Common myeloid progenitor, CD34-positive (primary cell): ENCODE results near the gene SLC41A1.
A peak's percentile ranks its signal among the peaks of the same experiment; 100 is the strongest.
"Not testable (repeated sequence)": the region's sequence is repeated elsewhere in the genome, so short reads cannot be mapped to it uniquely, and the experiment has no call there.

Experiments
- CTCF ChIA-PET: fragments of 350-600 bp; sonication (Branson Sonifier 250); formaldehyde crosslinking; loops from one replicate; lab custom pipeline; 2021; ENCODE audit warnings: antibody characterized with exemption; lab: Charles Lee
- POLR2A ChIA-PET: fragments of 350-600 bp; sonication (Branson Sonifier 250); formaldehyde crosslinking; loops from one replicate; lab custom pipeline; 2021; ENCODE audit warnings: antibody characterized with exemption; lab: Charles Lee
- DNase-seq, 3 donors: peaks; one replicate each; pipeline versions ENCODE4 v3.0.0 to v3.0.0-alpha.2; 2013
- H3K27ac ChIP-seq, 2 experiments: 1 replicate in 1 of 2; 2 replicates in 1 of 2; pipeline ENCODE4 v1.7.0; 2013; ENCODE audit warnings: inconsistent platforms in 2 of 2, low read length in 2 of 2, mild to moderate bottlenecking in 2 of 2, low read depth in 1 of 2, moderate library complexity in 1 of 2; ENCODE audit not compliant: severe bottlenecking in 2 of 2, insufficient read depth in 1 of 2, poor library complexity in 1 of 2
- H3K27me3 ChIP-seq, 5 experiments: replicated peaks in 2 of 5; 1 replicate in 3 of 5; 2 replicates in 2 of 5; pipeline versions ENCODE4 v1.6.1 to v1.7.0; 2013; ENCODE audit warnings: low read length in 4 of 5, mild to moderate bottlenecking in 2 of 5, moderate library complexity in 2 of 5, inconsistent platforms in 1 of 5; ENCODE audit not compliant: insufficient read depth in 5 of 5, control insufficient read depth in 4 of 5
- H3K36me3 ChIP-seq, 4 experiments: 1 replicate in 2 of 4; 2 replicates in 2 of 4; pipeline versions ENCODE4 v1.6.1 to v1.7.0; 2013; ENCODE audit warnings: low read length in 3 of 4, control low read depth in 1 of 4, mild to moderate bottlenecking in 1 of 4; ENCODE audit not compliant: control insufficient read depth in 4 of 4, insufficient read depth in 4 of 4
- H3K4me1 ChIP-seq, 4 experiments: 1 replicate in 3 of 4; 2 replicates in 1 of 4; pipeline versions ENCODE4 v1.6.1 to v1.7.1; 2013; ENCODE audit warnings: low read length in 3 of 4, mild to moderate bottlenecking in 3 of 4, control low read depth in 1 of 4, inconsistent platforms in 1 of 4, moderate library complexity in 1 of 4; ENCODE audit not compliant: control insufficient read depth in 4 of 4, insufficient read depth in 4 of 4; ENCODE audit errors: control extremely low read depth in 1 of 4
- H3K4me3 ChIP-seq, 7 experiments: 1 replicate in 4 of 7; 2 replicates in 3 of 7; pipeline versions ENCODE4 v1.5.1 to v1.7.0; 2013; ENCODE audit warnings: mild to moderate bottlenecking in 7 of 7, low read length in 6 of 7, moderate library complexity in 6 of 7, inconsistent platforms in 2 of 7, low read depth in 2 of 7, control low read depth in 1 of 7; ENCODE audit not compliant: insufficient read depth in 4 of 7, control insufficient read depth in 1 of 7; ENCODE audit errors: extremely low read depth in 1 of 7
- H3K9me3 ChIP-seq, 5 experiments: 1 replicate in 4 of 5; 2 replicates in 1 of 5; pipeline versions ENCODE4 v1.6.1 to v1.7.1; 2013; ENCODE audit warnings: low read length in 4 of 5, mild to moderate bottlenecking in 2 of 5, inconsistent platforms in 1 of 5, low read depth in 1 of 5, moderate library complexity in 1 of 5; ENCODE audit not compliant: control insufficient read depth in 4 of 5, insufficient read depth in 2 of 5; ENCODE audit errors: control extremely low read depth in 1 of 5
- WGBS: methylation state at CpG from one replicate; pipeline ENCODE4 v1.1.5; 2013; ENCODE audit not compliant: insufficient coverage; 5-methylcytosine and 5-hydroxymethylcytosine counted together

Gene SLC41A1

DNA sequence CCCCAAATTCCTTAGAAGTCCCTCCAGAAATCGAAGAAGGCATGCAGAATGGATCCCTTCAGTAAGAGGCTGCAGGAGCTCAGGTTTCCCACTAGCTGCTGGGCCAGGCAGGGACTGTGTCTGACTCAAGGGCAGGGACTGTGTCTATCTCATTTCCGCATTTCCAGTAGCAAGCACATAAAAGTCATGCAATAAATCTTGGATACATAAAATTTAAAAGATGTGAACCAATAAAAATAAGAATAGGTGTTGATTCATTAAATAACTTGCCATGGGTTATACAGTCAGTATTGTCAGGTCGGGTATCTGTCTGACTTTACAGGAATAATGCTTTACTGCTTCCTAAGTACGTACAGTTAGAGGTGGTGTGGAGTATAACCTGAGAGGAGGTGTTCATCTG lies 21.8 kb upstream of the SLC41A1 start:
- H3K27me3 ChIP-seq = no peaks in the 10 kb centered on the region
- WGBS = 97% methylated on average over 3 of the region's 4 CpGs
- ChIA-PET POLR2A (no interaction called here), CTCF (no interaction called here)
- no peak overlapping the region for H3K4me3 ChIP-seq
- H3K9me3 ChIP-seq = no peaks in the 10 kb centered on the region
- no peak for DNase-seq
- no peaks in the 10 kb centered on the region for H3K36me3 ChIP-seq
- H3K4me1 ChIP-seq = no peaks in the 10 kb centered on the region
- H3K27ac ChIP-seq = no peak overlapping the region

DNA sequence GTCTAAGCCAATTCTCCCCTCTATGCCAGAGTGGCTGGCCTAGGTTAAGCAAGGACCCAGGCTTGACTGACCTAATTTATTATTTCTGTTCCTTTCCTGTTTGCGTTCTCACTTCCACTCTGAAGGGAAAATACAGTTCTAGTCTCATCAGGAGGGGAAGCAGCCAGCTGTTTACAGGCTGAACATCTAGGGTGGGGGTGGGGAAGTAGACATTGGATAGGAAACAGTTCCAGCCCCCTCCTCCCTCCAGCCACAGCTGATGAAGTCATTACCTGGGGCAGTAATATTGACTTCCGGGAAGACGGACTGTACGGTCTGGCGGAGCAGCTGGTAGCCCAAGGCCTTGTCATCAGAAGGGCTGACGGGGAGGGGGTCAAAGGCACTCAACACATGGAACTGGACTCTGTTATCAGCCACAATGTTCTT lies 19.3 kb upstream of the SLC41A1 start:
- CTCF ChIA-PET = interaction anchor here (1.0 to 1.1 kb wide), 2 partner anchors 11 to 18 kb away, joined by 3 to 4 read pairs; no protein-coding TSS in a partner anchor
- H3K27ac ChIP-seq = no peak overlapping the region
- no peaks in the 10 kb centered on the region for H3K9me3 ChIP-seq
- no peaks in the 10 kb centered on the region for H3K36me3 ChIP-seq
- H3K4me3 ChIP-seq = no peak overlapping the region
- no peaks in the 10 kb centered on the region for H3K4me1 ChIP-seq
- no peak for DNase-seq
- peaks cover 0 to 5% (median 0%) of the 10 kb centered on the region in 5 experiments for H3K27me3 ChIP-seq
- POLR2A ChIA-PET = no interaction called here
- WGBS = 98% methylated on average over 5 of the region's 6 CpGs

DNA sequence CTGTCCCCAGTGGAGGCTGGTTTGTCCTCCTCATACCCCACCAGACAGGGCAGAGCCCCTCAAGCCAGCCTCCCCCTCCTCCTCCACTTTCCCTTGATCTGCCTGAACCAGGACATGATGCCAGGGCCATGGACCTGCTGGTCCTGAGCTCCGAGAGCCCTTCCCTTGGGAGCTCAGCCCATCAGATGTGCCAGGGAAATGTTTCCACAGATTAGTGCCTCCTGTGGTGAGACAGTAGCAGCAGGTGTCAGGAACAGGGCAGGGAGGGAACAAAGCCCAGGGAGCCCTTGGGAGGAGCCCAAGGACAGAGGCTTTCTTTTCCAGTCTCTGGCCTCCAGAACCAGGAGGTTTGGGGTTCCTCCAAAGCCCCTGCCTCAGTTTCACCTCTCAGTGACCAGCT lies 14.6 kb upstream of the SLC41A1 start:
- CTCF ChIA-PET = interaction anchor here (0.7 to 1.4 kb wide), 3 partner anchors 11 to 22 kb away, joined by 3 read pairs; partner anchors contain the start of gene PM20D1
- DNase-seq = no peak
- peaks cover 0 to 4% (median 0%) of the 10 kb centered on the region in 5 experiments for H3K9me3 ChIP-seq
- H3K27ac ChIP-seq = no peak overlapping the region
- 100% methylated on average over 1 of the region's 1 CpG for WGBS
- no peak overlapping the region for H3K4me3 ChIP-seq
- peaks cover 0 to 7% (median 0%) of the 10 kb centered on the region in 5 experiments for H3K27me3 ChIP-seq
- H3K4me1 ChIP-seq = no peaks in the 10 kb centered on the region
- no peaks in the 10 kb centered on the region for H3K36me3 ChIP-seq
- POLR2A ChIA-PET = no interaction called here

DNA sequence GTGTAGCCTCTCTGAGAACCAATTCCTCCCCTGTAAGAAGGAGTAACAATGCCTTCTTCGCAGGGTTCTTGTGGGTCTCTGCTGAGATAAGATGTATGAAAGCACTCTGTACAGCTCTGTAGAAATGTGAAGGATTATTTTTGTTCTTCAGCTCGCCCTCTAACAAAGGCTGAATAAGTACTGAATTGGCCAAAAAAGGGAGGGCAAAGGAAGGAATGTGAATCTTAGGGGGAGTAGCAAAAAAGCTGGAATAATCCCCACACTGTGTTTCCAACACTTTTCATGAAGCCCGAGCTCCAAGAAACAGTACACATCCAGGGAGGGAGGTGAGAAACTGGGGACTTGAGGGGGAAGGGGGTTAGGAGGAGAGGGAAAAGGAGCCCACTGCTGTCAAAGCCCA lies 14.0 kb upstream of the SLC41A1 start:
- Histone ChIP-seq H3K9me3 (peaks cover 0 to 4% (median 0%) of the 10 kb centered on the region in 5 experiments), H3K36me3 (no peaks in the 10 kb centered on the region), H3K27me3 (peaks cover 0 to 7% (median 0%) of the 10 kb centered on the region in 5 experiments), H3K4me3 (no peak overlapping the region), H3K27ac (no peak overlapping the region), H3K4me1 (no peaks in the 10 kb centered on the region)
- no peak for DNase-seq
- ChIA-PET CTCF (interaction anchor here (0.7 to 1.5 kb wide), 3 partner anchors 9 to 21 kb away, joined by 3 to 6 read pairs (median 3); no protein-coding TSS in a partner anchor), POLR2A (no interaction called here)
- 100% methylated on average over 2 of the region's 3 CpGs for WGBS

DNA sequence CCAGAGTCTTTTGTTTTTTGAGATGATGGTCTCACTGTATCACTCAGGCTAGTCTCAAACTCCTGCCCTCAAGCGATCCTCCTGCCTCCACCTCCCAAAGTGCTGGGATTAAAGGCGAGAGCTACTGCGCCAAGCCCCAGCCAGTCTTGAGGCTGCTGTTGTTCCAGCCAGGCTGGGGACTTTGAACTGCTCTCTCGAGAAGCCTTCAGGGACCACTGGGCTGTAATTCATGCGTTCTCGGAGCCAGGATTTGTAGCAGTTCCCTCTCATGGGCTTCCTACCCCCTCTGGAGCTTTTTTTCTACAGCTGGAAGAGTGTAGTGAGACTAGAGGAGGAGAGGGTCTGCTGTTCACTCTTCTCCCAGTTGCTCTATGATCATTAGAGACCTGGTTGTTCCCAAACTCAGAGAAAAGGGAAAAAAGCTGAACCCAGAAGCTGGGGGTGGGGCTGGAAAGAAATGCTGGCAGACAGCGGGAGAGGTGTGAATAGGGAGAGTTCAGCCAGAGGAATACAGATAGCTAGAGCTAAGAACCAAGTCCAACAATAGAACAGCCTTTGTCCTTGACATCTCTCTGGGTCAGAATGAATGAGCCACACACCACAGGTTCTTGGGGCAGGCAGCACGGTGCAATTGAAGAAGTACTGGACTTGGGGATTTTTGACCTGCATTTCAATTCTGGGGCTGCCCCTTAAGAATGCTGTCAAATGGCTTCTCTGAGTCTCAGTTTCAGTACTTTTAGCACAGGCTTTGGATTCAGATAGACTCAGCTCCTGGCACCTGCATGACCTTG lies 13.2 kb upstream of the SLC41A1 start:
- Histone ChIP-seq H3K27me3 (peaks cover 0 to 7% (median 0%) of the 10 kb centered on the region in 5 experiments), H3K36me3 (no peaks in the 10 kb centered on the region), H3K4me1 (no peaks in the 10 kb centered on the region), H3K9me3 (peaks cover 0 to 4% (median 0%) of the 10 kb centered on the region in 5 experiments), H3K27ac (no peak overlapping the region), H3K4me3 (no peak overlapping the region)
- ChIA-PET POLR2A (no interaction called here), CTCF (interaction anchor here (0.6 to 1.5 kb wide), 6 partner anchors 10 to 81 kb away, joined by 3 to 6 read pairs (median 3); no protein-coding TSS in a partner anchor)
- no peak for DNase-seq
- WGBS = 86% methylated on average over 6 of the region's 8 CpGs

DNA sequence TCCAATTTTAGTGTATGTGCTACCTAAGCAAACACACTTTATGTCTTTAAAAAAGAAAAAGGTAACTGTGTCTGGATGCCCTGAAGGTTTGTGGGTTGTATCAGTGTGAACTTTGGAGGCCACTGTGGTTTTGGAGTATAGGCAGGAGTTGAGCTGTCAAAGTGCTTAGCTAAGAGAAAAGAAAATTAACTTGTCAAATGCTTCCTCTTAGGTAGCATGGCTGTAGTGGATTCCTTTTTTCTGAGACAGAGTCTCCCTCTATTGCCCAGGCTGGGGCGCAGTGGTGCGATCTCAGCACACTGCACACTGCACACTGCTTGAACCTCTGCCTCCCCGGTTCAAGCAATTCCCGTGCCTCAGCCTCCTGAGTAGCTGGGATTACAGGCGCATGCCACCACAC lies 11.2 kb upstream of the SLC41A1 start:
- CTCF ChIA-PET = interaction anchor here (0.6 kb wide), 1 partner anchor 17 kb away, joined by 3 read pairs; no protein-coding TSS in a partner anchor
- DNase-seq = no peak
- H3K9me3 ChIP-seq = peaks cover 0 to 4% (median 0%) of the 10 kb centered on the region in 5 experiments
- H3K27me3 ChIP-seq = peaks cover 0 to 7% (median 0%) of the 10 kb centered on the region in 5 experiments
- H3K27ac ChIP-seq = no peak overlapping the region
- 100% methylated on average over 3 of the region's 5 CpGs for WGBS
- no peaks in the 10 kb centered on the region for H3K4me1 ChIP-seq
- no peak overlapping the region for H3K4me3 ChIP-seq
- H3K36me3 ChIP-seq = no peaks in the 10 kb centered on the region
- POLR2A ChIA-PET = no interaction called here

DNA sequence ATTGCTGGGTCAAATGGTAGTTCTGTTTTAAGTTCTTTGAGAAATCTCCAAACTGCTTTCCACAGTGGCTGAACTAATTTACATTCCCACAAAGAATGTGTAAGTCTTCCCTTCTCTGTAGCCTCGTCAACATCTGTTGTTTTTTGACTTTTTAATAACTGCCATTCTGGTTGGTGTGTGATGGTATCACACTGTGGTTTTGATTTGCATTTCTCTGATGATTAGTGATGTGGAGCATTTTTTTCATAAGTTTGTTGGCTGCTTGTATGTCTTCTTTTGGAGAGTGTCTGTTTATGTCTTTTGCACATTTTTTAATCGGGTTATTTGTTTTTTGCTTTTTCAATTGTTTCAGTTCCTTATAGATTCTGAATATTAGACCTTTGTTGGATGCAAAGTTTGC lies 10.3 kb upstream of the SLC41A1 start:
- CTCF ChIA-PET, POLR2A ChIA-PET, H3K36me3 ChIP-seq, H3K27ac ChIP-seq, H3K4me3 ChIP-seq, H3K4me1 ChIP-seq, H3K9me3 ChIP-seq, H3K27me3 ChIP-seq: not testable (repeated sequence)
- DNase-seq = peak in 1 of 3 donors; percentile 19
- WGBS = 100% methylated on average over 1 of the region's 2 CpGs
